GM18508 (cell line): ENCODE results near the gene SORBS1.

Experiments
- ATAC-seq: cut with Tn5 transposase; IDR thresholded peaks from one replicate; pipeline ENCODE4 v1.9.1; 2021; ENCODE audit warnings: moderate number of reproducible peaks; ENCODE audit not compliant: insufficient read depth, unreplicated experiment

The SORBS1 gene

GRCh38 chr10:95499482-95499989, 61.6 kb downstream of the SORBS1 start:
- no peak for ATAC-seq

DNA sequence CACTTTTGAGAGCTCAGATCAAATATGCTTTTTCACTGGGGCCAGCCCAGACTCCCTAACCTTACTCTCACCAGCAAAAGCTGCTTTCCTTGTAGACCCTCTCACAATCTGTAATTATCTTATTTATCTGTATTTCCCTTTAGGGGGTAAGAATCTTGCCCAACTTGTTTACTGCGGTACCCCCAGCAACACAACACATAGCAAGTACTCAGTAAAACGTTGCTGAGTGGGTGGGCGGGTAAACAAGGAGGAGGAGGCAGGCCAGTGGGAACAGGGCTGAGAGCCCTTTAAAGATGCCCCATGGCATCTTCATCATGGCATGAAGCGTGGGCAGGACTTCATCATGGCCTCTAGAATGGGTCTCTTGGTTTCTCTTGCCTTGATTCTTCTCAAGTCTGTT, 64.2 kb downstream of the SORBS1 start:
- ATAC-seq, result no peak

DNA sequence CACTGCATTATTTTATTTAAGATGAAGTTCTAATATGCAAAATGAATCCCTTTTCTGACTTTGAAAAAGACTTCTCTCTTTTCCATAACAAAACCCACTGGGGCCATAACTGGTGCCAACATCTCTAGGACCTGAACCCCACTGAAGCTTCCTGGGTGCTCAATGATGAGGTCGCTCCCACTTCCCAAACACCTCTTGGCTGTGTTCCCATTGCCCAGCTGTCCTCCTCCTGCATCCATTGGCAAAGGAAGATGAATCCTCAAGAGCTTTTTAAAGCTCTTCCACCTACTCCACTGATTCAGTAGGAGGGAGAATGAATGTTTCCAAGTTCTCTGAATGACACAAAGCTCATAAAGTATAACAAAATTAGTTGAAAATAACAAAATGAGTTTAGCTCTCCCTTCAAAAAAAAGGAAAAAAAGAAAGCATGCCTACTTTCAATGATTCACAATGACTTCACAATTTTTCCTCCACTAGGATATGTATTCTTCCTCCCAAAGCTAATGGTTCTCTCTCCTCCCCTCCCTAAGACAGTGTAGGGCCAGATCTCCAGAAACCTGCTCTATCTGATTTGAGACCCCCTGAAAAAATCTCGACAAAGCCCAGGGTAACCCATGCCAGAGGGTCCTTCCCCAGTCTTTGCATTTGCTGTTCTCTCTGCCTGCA, 64.8 kb downstream of the SORBS1 start:
- ATAC-seq, result no peak

DNA sequence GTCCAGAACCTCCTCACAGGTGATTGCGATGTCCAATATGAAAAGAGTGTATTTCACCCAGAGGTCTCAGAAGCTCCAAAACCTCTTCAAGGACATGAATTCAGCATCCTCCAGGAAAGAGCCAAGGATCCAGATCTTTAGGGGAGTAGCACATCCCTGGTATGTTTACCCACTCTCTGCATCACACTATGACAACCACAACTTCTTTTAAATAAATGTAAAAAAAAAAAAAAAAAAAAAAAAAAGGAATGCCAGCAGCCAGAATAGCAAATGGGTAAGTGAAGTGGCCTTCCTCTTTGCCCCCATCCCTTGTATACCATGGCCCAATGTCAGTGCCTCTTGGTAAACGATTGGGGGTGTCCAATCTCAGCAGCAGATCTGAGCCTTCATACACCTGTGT, 67.3 kb downstream of the SORBS1 start:
- ATAC-seq, result no peak

DNA sequence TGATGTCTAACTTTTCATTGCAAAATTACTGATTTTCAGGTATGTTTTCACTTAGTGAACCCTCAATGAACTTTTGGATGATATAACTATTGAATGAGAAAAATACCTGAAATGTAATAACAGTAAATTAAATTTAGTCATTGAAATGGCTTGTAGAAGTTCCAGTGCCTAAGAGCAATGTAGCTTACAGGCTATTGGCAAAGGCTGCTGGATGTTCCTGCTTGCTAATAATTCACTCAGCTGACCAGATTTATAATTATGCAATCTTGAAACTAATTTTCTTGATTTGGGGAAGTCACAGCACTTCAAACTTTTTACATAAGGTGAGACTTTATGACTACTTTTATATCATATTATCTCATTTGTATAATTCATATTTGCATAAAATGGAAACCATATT, 73.2 kb downstream of the SORBS1 start:
- ATAC-seq, result no peak

- no peak for ATAC-seq
These were observed 75.9 kb downstream of the SORBS1 start for GRCh38 chr10:95485056-95485844.

DNA sequence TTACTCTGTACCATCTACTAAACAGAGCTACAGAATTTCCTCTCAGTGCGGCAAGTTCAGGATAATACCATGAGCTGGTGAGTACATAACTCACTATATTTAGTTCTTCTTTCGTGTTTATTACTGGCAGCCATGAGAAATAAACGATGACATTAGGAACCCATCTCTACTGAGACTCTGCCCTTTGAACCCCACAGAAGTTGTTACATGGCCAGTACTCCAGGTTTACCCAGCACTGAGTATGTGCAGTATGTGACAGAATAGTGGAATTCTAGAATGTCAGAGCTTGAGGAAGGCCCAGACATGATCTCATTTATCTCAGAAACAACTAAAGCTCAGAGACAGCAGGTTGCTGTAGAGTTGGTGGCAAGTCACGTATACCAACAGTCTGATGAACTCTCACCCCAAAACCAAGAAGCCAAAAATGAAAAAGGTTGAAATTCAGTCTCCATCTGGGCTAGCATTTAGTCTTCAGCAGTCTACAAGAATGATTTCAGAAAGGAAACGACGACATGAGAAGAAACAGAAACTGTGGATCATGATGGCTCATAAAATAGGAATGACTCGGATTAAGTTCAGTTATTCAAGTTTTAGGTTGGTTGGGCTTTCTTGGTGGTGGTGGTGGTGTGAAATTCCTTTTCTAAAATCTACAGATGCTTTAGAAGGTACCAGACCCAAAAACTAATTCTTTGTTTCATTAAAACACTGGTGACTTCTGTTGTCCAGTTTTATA, 78.5 kb downstream of the SORBS1 start:
- no peak for ATAC-seq

DNA sequence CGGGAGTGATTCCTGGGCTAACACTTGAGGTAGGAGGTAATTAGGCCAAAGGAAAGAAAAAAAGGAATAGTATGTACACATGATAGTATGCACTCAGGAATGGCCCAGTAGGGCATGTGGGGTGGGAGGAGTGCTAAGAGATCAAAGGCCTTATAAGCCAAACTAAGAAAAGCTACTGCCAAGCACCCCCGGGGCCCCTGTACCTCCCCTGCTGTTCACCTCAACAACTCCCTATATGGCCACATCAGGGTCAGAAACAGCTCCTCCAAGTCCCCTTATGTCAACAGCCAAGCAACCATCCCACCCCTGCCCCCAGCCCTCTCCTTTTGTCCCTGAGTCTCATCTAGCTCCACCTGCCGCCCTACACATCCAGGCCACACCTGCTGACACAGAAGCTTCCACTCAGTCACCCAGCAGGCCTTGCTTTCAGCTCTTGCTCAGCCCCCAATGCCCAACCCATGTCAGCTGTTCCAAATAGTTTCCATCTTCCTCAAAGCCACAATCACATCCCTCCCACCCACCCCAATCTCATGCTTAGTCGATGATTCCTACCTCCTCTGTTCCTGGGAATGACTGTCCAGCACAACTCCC, 80.2 kb downstream of the SORBS1 start:
- no peak for ATAC-seq

DNA sequence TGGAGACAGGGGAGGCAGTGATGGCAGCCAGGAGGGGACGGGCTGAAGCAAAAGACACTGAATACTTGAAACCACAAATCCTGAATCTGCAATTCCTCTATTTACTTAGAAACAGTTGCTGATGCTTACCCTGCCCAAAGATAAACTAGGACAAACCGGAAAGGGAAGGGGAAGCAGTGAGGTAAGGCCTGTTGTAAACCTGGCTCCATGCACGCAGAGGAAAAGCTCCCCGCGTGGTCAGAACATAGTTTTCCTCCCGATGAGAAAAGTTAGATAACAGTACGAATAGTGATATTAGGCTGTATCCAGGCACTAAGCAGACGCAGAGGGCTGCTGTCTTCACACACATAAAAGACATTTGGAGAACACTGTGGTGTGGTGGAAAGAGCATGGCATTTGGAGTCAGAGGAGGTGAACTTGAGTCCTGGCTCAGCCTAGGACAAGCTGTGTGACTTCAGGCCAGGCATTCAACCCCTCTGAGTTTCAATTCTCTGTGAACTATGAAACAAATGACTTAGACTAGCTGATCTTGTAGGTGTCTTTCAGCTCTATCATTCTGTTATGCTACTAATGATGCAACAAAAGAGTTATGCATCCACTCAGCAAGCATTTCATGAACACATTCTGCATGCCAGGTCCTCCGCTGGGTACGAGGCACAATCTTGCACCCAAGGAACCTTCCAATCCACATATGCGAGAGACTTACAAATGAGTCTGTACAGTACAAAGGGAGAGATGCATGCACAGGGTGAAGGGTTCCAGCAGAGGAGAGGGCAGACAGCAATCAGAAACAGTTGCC, 80.9 kb downstream of the SORBS1 start:
- ATAC-seq, result no peak

- no peak for ATAC-seq
These were observed 82.2 kb downstream of the SORBS1 start for GRCh38 chr10:95478935-95479334.

GRCh38 chr10:95478185-95478584, 83.0 kb downstream of the SORBS1 start:
- ATAC-seq, result no peak

DNA sequence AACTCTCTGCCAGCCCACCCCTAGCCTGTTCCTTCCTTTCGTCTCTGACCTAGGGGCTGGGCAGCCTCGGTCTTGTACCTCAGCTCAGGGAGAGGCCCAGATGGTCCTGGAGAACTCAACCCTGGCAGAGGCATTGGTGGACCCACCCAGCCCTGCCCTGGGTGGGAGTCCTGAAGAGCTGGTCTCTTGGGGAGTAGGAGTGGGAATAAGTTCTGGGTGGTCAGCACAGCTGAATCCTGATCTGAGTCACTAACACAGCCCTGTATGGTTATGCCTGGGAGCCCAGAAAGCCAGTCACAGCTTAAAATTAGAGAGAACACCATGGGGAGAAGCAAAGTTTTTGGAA, 84.0 kb downstream of the SORBS1 start:
- ATAC-seq, result no peak

- no peak for ATAC-seq
These were observed 84.5 kb downstream of the SORBS1 start for GRCh38 chr10:95476469-95477174.

DNA sequence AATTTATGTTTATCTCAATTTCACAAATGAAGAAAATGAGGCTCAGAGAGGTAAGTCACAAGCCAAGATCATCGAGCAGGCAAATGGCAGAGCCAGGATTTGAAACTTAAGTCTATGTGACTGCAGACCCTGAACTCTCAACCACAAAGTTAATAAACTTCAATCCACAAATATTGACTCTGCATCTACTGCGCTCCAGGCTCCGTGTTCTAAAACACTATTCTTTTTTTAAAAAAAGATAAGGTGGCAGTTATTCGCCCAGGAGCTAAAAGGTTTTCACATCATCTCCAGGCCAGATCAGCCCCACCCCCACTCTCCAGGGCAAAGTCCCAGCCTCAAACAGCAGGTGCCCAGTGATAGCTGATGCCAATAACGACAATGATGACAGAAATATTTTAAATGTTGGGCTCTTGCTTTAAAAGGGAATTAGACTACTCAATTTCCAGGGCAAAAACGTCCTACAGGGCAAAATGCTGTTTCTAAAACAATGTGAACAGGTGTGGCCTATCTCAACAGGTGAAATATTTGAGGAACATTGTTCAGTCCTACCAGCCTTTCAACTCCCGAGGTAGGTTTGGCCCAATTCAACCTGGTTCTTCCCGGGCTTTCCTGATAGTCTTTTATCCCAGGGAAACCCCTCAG, 85.2 kb downstream of the SORBS1 start:
- no peak for ATAC-seq

- ATAC-seq, result no peak
These were observed 86.2 kb downstream of the SORBS1 start for GRCh38 chr10:95475003-95475383.

GRCh38 chr10:95474228-95475002, 86.8 kb downstream of the SORBS1 start:
- ATAC-seq, result no peak

DNA sequence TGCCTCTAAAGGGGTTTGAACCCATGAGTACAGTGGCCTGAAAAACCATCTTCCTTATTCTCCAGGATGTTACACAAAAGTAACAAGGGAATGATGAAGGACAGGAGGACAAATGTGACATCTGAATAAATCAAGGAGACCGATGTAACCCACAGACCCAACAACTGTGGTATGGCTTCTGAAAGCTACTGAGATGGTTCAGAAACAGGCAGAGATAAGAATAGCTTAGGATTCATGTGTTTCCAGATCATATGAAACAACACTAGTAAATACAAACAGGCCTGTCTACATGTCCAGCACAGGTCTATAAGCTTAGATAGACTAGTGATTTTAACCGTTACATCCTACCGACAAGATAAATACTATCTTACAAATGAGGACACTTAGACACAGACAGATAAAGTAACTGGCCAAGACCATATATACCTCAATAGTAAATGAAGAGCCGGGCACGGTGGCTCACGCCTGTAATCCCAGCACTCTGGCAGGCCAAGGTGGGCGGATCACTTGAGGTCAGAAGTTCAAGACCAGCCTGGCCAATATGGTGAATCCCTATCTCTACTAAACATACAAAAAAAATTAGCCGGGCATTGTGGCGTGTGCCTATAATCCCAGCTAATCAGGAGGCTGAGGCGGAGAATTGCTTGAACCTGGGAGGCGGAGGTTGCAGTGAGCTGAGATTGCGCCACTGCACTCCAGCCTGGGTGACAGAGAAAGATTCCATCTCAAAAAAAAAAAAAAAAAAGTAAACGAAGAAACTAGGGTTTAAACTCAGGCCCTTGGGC, 88.7 kb downstream of the SORBS1 start:
- ATAC-seq, result no peak

DNA sequence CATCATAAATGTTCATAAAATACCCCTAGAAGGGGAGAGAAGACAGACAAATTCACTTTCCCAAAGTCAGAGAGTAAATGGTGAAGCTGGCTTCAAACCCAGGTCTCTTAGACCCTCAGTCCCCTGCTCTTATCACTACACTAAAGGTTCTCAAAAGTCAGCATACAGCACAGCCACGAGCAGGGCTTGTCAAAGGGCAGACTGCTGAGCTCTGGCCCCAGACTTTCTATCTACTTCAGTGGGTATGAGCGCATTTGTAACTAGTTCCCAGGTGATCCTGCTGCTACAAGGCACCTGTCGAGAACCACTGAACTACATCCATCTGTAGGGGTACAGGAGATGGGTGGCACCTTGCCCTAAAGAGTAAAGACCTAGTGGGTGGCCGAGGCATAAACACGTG, 91.5 kb downstream of the SORBS1 start:
- ATAC-seq, result no peak
